OCI-LY1 (cell line): ENCODE results near the gene SIN3A.

Experiments
- H2AFZ ChIP-seq: fragments of 200-600 bp; sonication (generic), shearing (Covaris generic); 2 replicates; pipeline ENCODE4 v1.6.0; 2014; ENCODE audit warnings: antibody characterized with exemption, mild to moderate bottlenecking, low read length
- H3F3A ChIP-seq: fragments of 200-600 bp; sonication (generic), shearing (Covaris generic); 2 replicates; pipeline ENCODE4 v1.6.0; 2014; ENCODE audit warnings: mild to moderate bottlenecking, antibody characterized with exemption, low read length, moderate library complexity; ENCODE audit not compliant: insufficient read depth
- H3K27ac ChIP-seq: fragments of 200-600 bp; sonication (generic); 2 replicates; pipeline ENCODE4 v1.5.1; 2014; ENCODE audit warnings: low read length, mixed run types, mild to moderate bottlenecking, low read depth; ENCODE audit not compliant: poor library complexity, severe bottlenecking
- H3K27me3 ChIP-seq: fragments of 200-600 bp; sonication (generic); 2 replicates; pipeline ENCODE4 v1.6.0; 2014; ENCODE audit warnings: antibody characterized with exemption, mild to moderate bottlenecking, low read length, moderate library complexity; ENCODE audit not compliant: insufficient read depth
- H3K36me3 ChIP-seq: fragments of 200-600 bp; sonication (generic); 2 replicates; pipeline ENCODE4 v1.6.1; 2014; ENCODE audit warnings: mild to moderate bottlenecking, antibody characterized with exemption, low read length, moderate library complexity, mixed read lengths; ENCODE audit not compliant: insufficient read depth
- H3K4me1 ChIP-seq: fragments of 200-600 bp; sonication (generic); 2 replicates; pipeline ENCODE4 v1.5.1; 2014; ENCODE audit warnings: mild to moderate bottlenecking, low read length, moderate library complexity; ENCODE audit not compliant: insufficient read depth, severe bottlenecking
- H3K4me2 ChIP-seq: fragments of 200-600 bp; sonication (generic), shearing (Covaris generic); 2 replicates; pipeline ENCODE4 v1.6.1; 2014; ENCODE audit warnings: low read length
- H3K4me3 ChIP-seq: fragments of 200-600 bp; sonication (generic); 2 replicates; pipeline ENCODE4 v1.5.1; 2014; ENCODE audit warnings: low read length, low read depth, mild to moderate bottlenecking, mixed read lengths; ENCODE audit not compliant: poor library complexity, severe bottlenecking
- H3K79me2 ChIP-seq: fragments of 200-600 bp; shearing (Covaris generic); 2 replicates; pipeline ENCODE4 v1.6.1; 2016; ENCODE audit warnings: mixed run types, low read length, mixed read lengths; ENCODE audit not compliant: insufficient read depth
- H3K9ac ChIP-seq: fragments of 200-600 bp; sonication (generic), shearing (Covaris generic); 2 replicates; pipeline ENCODE4 v1.6.1; 2014; ENCODE audit warnings: mild to moderate bottlenecking, low read length, mixed read lengths
- H3K9me2 ChIP-seq: fragments of 200-600 bp; sonication (generic), shearing (Covaris generic); 2 replicates; pipeline ENCODE4 v1.6.1; 2014; ENCODE audit warnings: low read depth, mild to moderate bottlenecking, low read length, mixed read lengths
- H3K9me3 ChIP-seq: fragments of 200-600 bp; shearing (Covaris generic); 2 replicates; pipeline ENCODE4 v1.6.1; 2014; ENCODE audit warnings: low read length, mixed read lengths
- H4K20me1 ChIP-seq: fragments of 200-600 bp; sonication (generic), shearing (Covaris generic); 2 replicates; pipeline ENCODE4 v1.6.0; 2016; ENCODE audit warnings: mild to moderate bottlenecking, low read length; ENCODE audit not compliant: insufficient read depth
- EZH2 ChIP-seq: fragments of 200-600 bp; sonication (generic), shearing (Covaris generic); IDR thresholded peaks from 2 replicates; pipeline ENCODE4 v1.8.0; 2017; ENCODE audit warnings: borderline replicate concordance, mixed run types, mild to moderate bottlenecking, antibody characterized with exemption, low read length, moderate library complexity, mixed read lengths
- TF ChIP-seq, protein P1 (sequence below): fragments of 200-600 bp; sonication (generic), shearing (Covaris generic); IDR thresholded peaks from 2 replicates; pipeline ENCODE4 v1.5.1; 2017; ENCODE audit warnings: mild to moderate bottlenecking, antibody characterized with exemption, low read length, moderate library complexity, mixed read lengths

The SIN3A gene

DNA sequence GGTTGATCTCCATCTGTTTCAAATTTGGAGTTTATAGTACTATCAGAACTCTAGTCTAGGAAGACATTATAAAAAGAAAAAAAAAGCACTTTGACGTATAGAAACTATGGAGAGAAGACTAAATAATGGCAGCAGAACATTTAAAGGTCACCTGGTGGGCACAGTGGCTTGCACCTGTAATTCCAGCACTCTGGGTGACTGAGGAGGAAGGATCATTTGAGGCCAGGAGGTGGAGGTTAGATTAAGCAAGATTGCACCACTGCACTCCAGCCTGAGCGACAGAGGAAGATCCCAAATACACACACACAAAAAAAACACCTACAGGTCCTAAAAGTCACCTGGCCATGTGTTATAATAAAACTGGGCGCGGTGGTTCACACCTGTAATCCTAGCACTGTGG is 13.8 kb downstream of the SIN3A start:
- peaks cover 93% of the 10 kb centered on the region for H3K79me2 ChIP-seq
- H3K4me3 ChIP-seq, result no peak overlapping the region
- H3K27ac ChIP-seq, result no peak overlapping the region
- no peak overlapping the region for H2AFZ ChIP-seq
- 0 out of 2 replicates have a peak, but pooled peaks cover 2% of the 10 kb centered on the region for H4K20me1 ChIP-seq
- no peaks in the 10 kb centered on the region for H3K27me3 ChIP-seq
- H3K9me2 ChIP-seq, result no peaks in the 10 kb centered on the region
- H3F3A ChIP-seq, result no peaks in the 10 kb centered on the region
- no peak overlapping the region for H3K4me2 ChIP-seq
- no peak overlapping the region for H3K9ac ChIP-seq
- no peak for TF ChIP-seq EZH2
- TF ChIP-seq, protein P1, sequence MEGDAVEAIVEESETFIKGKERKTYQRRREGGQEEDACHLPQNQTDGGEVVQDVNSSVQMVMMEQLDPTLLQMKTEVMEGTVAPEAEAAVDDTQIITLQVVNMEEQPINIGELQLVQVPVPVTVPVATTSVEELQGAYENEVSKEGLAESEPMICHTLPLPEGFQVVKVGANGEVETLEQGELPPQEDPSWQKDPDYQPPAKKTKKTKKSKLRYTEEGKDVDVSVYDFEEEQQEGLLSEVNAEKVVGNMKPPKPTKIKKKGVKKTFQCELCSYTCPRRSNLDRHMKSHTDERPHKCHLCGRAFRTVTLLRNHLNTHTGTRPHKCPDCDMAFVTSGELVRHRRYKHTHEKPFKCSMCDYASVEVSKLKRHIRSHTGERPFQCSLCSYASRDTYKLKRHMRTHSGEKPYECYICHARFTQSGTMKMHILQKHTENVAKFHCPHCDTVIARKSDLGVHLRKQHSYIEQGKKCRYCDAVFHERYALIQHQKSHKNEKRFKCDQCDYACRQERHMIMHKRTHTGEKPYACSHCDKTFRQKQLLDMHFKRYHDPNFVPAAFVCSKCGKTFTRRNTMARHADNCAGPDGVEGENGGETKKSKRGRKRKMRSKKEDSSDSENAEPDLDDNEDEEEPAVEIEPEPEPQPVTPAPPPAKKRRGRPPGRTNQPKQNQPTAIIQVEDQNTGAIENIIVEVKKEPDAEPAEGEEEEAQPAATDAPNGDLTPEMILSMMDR, result no peak
- H3K36me3 ChIP-seq, result peaks cover 56% of the 10 kb centered on the region
- H3K9me3 ChIP-seq, result no peaks in the 10 kb centered on the region
- no peaks in the 10 kb centered on the region for H3K4me1 ChIP-seq

DNA sequence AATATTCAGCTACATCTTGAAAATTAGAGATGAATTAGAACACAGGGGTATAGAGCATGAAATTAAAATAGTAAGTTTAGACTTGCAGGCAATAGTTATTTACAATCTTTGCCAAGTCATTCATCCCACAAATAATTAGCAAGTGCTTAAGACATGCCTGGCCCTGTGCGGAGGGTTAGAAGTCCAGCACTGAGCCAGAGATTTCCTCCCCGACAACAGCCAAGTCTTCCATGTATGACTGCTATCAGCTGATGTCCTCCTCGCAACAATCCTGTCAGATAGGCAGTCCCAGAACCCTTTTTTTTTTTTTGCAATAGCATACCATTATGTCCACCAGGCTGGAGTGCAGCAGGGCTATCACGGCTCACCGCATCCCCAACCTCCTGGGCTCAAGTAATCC is 14.6 kb downstream of the SIN3A start:
- no peaks in the 10 kb centered on the region for H3K4me1 ChIP-seq
- H3K4me3 ChIP-seq, result no peak overlapping the region
- H2AFZ ChIP-seq, result no peak overlapping the region
- H3K9me2 ChIP-seq, result no peaks in the 10 kb centered on the region
- H3K27me3 ChIP-seq, result no peaks in the 10 kb centered on the region
- peaks cover 94% of the 10 kb centered on the region for H3K79me2 ChIP-seq
- no peaks in the 10 kb centered on the region for H3K9me3 ChIP-seq
- H3K36me3 ChIP-seq, result peaks cover 55% of the 10 kb centered on the region
- 0 out of 2 replicates have a peak, but pooled peaks cover 2% of the 10 kb centered on the region for H4K20me1 ChIP-seq
- H3K4me2 ChIP-seq, result no peak overlapping the region
- TF ChIP-seq EZH2, result no peak
- TF ChIP-seq, protein P1, result no peak
- H3K9ac ChIP-seq, result no peak overlapping the region
- H3K27ac ChIP-seq, result no peak overlapping the region
- H3F3A ChIP-seq, result no peaks in the 10 kb centered on the region

DNA sequence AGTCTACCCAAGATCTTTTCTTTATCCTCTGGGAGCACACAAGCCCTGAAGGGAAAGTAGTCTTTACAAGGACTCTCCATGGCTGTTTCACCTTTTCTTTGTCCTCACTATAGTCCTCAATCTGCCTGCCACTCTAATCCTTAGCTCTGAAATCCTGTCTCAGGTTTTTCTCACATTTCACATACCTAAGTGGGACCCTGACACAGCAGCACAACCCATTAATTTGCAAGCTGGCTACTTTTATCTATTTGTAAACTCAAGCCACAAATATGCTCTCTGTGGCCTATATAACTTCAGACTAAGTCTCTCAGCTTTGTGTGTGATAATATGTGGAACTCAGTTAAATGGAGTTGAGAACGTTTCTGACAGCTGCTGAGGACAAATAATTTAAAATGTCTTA is 19.8 kb downstream of the SIN3A start:
- no peak overlapping the region for H2AFZ ChIP-seq
- no peaks in the 10 kb centered on the region for H3K4me1 ChIP-seq
- H3K9me2 ChIP-seq, result no peaks in the 10 kb centered on the region
- no peak overlapping the region for H3K9ac ChIP-seq
- H3K27ac ChIP-seq, result no peak overlapping the region
- H3K27me3 ChIP-seq, result no peaks in the 10 kb centered on the region
- no peak overlapping the region for H3K4me2 ChIP-seq
- H3K4me3 ChIP-seq, result no peak overlapping the region
- H3K36me3 ChIP-seq, result peaks cover 61% of the 10 kb centered on the region
- H3F3A ChIP-seq, result no peaks in the 10 kb centered on the region
- H3K79me2 ChIP-seq, result peaks cover 56% of the 10 kb centered on the region
- no peaks in the 10 kb centered on the region for H3K9me3 ChIP-seq
- TF ChIP-seq, protein P1, result no peak
- TF ChIP-seq EZH2, result no peak
- peaks cover 2% of the 10 kb centered on the region; the same call in 1 of the 2 replicates for H4K20me1 ChIP-seq
